Measurements from ENCODE around the gene DYSF. TPM values are rescaled to one million over a fixed set of nuclear protein-coding genes. Genes with fewer than 3 reads are reported as not detected.

DYSF gene
- total RNA-seq, 1 donor from 2014 or later, result 72.0 TPM

DNA sequence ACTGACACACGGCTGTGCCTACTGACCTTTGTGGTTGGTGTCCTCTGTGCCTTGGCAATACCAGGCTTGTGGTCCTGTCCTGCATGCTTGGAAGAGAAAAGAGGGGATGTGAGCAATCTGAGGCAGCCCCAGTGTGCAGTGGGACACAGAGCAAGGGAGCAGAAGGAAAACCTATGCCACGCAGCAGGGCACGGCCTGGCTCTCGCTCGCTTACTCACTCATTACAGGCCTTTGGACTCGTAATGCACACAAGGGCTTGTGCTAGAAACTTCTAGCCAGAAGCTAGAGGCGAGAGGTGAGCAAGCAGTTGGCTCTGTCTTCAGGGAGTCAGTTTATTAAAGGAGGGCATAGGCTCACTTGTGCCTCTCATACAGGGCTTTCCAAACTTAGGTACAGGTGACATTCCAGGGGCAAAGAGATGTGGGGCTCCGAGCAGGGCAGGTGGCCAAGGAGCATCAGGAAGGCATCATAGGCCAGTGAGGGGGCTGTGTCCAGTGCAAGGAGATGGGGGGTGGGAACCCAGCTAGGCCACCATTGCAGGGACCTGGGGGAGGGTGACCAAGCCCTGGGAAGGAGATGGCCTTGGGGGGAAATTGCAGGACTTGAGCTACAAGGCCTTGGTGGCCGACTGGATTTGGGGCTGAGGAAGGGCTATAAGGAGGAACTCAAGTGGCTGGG is 100.8 kb downstream of the DYSF start:
- Mint-ChIP-seq H3K4me3 (ENCODE audit: unreplicated experiment) (no peak overlapping the region), H3K9me3 (ENCODE audit: unreplicated experiment) (no peaks in the 10 kb centered on the region), H3K36me3 (ENCODE audit: unreplicated experiment) (peaks cover 4% of the 10 kb centered on the region), H3K4me1 (ENCODE audit: unreplicated experiment) (peaks cover 3% of the 10 kb centered on the region), H3K27me3 (ENCODE audit: unreplicated experiment) (no peaks in the 10 kb centered on the region), H3K27ac (ENCODE audit: unreplicated experiment) (no peak overlapping the region)
- DNase-seq (ENCODE audit: extremely low spot score, unreplicated experiment), result no peak
- TF ChIP-seq CTCF (IDR thresholded peaks at IDR 0.05), result no peak

DNA sequence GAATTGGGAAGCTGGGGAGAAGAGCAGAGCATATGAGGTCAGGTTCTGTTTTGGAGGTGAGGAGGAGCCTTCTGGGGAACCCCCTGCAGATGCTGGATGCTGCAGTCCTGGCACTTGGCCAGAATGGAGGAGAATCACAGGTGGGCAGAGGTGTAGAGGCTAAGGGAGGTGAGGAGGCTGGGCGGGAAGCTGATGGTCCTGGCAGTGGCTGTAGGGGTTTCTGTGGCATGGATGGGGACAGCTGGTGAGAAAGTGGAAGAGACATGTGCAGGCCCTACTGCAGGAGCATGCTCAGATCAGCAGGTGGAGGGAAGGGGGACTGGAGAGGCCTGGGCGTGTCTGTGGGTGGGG is 101.3 kb downstream of the DYSF start:
- DNase-seq (ENCODE audit: extremely low spot score, unreplicated experiment), result no peak
- Mint-ChIP-seq H3K36me3 (ENCODE audit: unreplicated experiment) (peaks cover 4% of the 10 kb centered on the region), H3K9me3 (ENCODE audit: unreplicated experiment) (no peaks in the 10 kb centered on the region), H3K27me3 (ENCODE audit: unreplicated experiment) (no peaks in the 10 kb centered on the region), H3K27ac (ENCODE audit: unreplicated experiment) (no peak overlapping the region), H3K4me3 (ENCODE audit: unreplicated experiment) (no peak overlapping the region), H3K4me1 (ENCODE audit: unreplicated experiment) (peaks cover 3% of the 10 kb centered on the region)
- TF ChIP-seq CTCF (IDR thresholded peaks at IDR 0.05), result no peak

- H3K4me3 Mint-ChIP-seq (ENCODE audit: unreplicated experiment), result no peak overlapping the region
- peaks cover 4% of the 10 kb centered on the region for H3K36me3 Mint-ChIP-seq (ENCODE audit: unreplicated experiment)
- H3K27ac Mint-ChIP-seq (ENCODE audit: unreplicated experiment), result no peak overlapping the region
- H3K4me1 Mint-ChIP-seq (ENCODE audit: unreplicated experiment), result no peaks in the 10 kb centered on the region
- TF ChIP-seq CTCF (IDR thresholded peaks at IDR 0.05), result no peak
- DNase-seq (ENCODE audit: extremely low spot score, unreplicated experiment), result no peak
- no peaks in the 10 kb centered on the region for H3K9me3 Mint-ChIP-seq (ENCODE audit: unreplicated experiment)
- H3K27me3 Mint-ChIP-seq (ENCODE audit: unreplicated experiment), result no peaks in the 10 kb centered on the region
Measured at GRCh38 chr2:71555798-71556454, 102.6 kb downstream of the DYSF start.

GRCh38 chr2:71556692-71557250 is 103.4 kb downstream of the DYSF start:
- TF ChIP-seq CTCF (IDR thresholded peaks at IDR 0.05), result no peak
- Mint-ChIP-seq H3K4me1 (ENCODE audit: unreplicated experiment) (peaks cover 3% of the 10 kb centered on the region), H3K27me3 (ENCODE audit: unreplicated experiment) (no peaks in the 10 kb centered on the region), H3K4me3 (ENCODE audit: unreplicated experiment) (no peak overlapping the region), H3K9me3 (ENCODE audit: unreplicated experiment) (no peaks in the 10 kb centered on the region), H3K27ac (ENCODE audit: unreplicated experiment) (no peak overlapping the region), H3K36me3 (ENCODE audit: unreplicated experiment) (peaks cover 4% of the 10 kb centered on the region)
- DNase-seq (ENCODE audit: extremely low spot score, unreplicated experiment), result no peak

DNA sequence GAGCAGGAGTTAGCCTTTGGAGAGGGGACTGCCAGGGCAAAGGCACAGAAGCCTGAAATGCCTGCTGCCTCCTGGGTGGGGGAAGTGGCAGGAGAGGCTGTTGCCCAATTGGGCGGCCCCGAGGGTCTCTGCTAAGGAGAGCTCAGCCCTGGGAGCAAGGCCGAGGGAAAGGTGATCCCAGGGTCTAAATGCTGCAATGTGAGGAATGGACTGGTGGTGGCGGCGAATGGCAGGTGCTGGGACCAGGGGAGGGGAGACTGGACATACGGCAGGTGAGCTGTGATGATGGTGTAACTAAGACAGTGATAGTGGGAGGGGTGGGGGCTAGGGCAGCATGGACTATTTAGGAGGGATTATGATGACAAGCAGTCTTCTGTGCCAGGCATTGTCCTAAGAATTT is 104.0 kb downstream of the DYSF start:
- H3K27ac Mint-ChIP-seq (ENCODE audit: unreplicated experiment), result no peak overlapping the region
- no peak for DNase-seq (ENCODE audit: extremely low spot score, unreplicated experiment)
- no peak for TF ChIP-seq CTCF (IDR thresholded peaks at IDR 0.05)
- H3K4me1 Mint-ChIP-seq (ENCODE audit: unreplicated experiment), result peaks cover 6% of the 10 kb centered on the region
- H3K27me3 Mint-ChIP-seq (ENCODE audit: unreplicated experiment), result no peaks in the 10 kb centered on the region
- H3K36me3 Mint-ChIP-seq (ENCODE audit: unreplicated experiment), result peaks cover 4% of the 10 kb centered on the region
- H3K4me3 Mint-ChIP-seq (ENCODE audit: unreplicated experiment), result no peak overlapping the region
- no peaks in the 10 kb centered on the region for H3K9me3 Mint-ChIP-seq (ENCODE audit: unreplicated experiment)

Measured in osteocyte (in vitro differentiated cells).